Measurements from ENCODE around the gene SORT1.

GRCh38 chr1:109350182-109350581, 47.5 kb downstream of the SORT1 start:
- TF ChIP-seq CTCF (IDR thresholded peaks at IDR 0.05) (no peak), POLR2AphosphoS5 (IDR thresholded peaks at IDR 0.05) (no peak), POLR2A (IDR thresholded peaks at IDR 0.05; ENCODE audit: low read depth) (no peak), EP300 (IDR thresholded peaks at IDR 0.05) (no peak)
